Measurements from ENCODE around the gene STIM1.

DNA sequence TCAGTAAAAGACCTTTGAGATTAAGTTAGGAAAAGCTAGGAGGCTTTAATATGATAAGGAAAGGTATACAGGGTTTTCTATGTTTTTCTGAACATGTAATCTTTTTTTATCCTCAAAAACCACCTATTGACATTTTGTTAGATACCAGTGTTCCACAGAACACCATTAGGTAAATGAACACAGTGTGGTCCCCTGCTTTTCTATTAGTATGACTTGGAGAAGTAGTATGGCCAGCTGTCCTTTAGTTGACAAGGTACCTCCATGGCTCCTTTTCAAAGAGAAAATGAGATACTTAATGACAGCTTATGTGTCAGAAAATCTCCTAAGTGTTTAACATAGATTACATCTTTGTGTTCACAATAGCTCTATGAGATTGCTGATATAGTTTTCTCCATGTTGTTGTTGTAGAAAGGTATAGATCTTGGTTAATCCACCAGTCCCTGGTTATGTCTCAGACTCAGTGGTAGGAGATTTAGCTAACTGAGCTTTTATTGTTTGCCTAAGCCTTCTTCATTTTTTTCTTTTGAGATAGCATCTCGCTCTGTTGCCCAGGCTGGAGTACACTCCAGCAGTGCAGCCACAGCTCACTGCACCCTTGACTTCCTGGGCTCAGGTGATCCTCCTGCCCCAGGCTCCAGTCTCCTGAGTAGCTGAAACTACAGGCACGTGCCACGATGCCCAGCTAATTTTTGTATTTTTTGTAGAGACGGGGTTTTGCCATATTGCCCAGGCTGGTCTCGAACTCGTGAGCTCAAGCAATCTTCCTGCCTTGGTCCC is 46.0 kb downstream of the STIM1 start:
- TF ChIP-seq, protein P1, sequence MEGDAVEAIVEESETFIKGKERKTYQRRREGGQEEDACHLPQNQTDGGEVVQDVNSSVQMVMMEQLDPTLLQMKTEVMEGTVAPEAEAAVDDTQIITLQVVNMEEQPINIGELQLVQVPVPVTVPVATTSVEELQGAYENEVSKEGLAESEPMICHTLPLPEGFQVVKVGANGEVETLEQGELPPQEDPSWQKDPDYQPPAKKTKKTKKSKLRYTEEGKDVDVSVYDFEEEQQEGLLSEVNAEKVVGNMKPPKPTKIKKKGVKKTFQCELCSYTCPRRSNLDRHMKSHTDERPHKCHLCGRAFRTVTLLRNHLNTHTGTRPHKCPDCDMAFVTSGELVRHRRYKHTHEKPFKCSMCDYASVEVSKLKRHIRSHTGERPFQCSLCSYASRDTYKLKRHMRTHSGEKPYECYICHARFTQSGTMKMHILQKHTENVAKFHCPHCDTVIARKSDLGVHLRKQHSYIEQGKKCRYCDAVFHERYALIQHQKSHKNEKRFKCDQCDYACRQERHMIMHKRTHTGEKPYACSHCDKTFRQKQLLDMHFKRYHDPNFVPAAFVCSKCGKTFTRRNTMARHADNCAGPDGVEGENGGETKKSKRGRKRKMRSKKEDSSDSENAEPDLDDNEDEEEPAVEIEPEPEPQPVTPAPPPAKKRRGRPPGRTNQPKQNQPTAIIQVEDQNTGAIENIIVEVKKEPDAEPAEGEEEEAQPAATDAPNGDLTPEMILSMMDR (IDR thresholded peaks at IDR 0.05; ENCODE audit: insufficient read depth, low read length, poor library complexity, severe bottlenecking) = no peak
- TF ChIP-seq EZH2phosphoT487 (conservative IDR thresholded peaks at IDR 0.05; ENCODE audit: low read length) = no peak

Measured in SU-DHL-6 (cell line).